GM15510 (cell line): ENCODE measurements around the gene LUC7L3.

ENCODE experiments used
- POLR2A ChIP-seq: IDR thresholded peaks from 3 replicates; pipeline ENCODE4 v1.6.1; 2011; ENCODE audit warnings: borderline replicate concordance; ENCODE audit not compliant: insufficient read length; ENCODE audit errors: extremely low read depth

Gene LUC7L3

GRCh38 chr17:50728112-50728429 lies 8.7 kb downstream of the LUC7L3 start:
- TF ChIP-seq POLR2A: no peak

- TF ChIP-seq POLR2A: no peak
Observed at GRCh38 chr17:50728881-50729765, 9.7 kb downstream of the LUC7L3 start.

DNA sequence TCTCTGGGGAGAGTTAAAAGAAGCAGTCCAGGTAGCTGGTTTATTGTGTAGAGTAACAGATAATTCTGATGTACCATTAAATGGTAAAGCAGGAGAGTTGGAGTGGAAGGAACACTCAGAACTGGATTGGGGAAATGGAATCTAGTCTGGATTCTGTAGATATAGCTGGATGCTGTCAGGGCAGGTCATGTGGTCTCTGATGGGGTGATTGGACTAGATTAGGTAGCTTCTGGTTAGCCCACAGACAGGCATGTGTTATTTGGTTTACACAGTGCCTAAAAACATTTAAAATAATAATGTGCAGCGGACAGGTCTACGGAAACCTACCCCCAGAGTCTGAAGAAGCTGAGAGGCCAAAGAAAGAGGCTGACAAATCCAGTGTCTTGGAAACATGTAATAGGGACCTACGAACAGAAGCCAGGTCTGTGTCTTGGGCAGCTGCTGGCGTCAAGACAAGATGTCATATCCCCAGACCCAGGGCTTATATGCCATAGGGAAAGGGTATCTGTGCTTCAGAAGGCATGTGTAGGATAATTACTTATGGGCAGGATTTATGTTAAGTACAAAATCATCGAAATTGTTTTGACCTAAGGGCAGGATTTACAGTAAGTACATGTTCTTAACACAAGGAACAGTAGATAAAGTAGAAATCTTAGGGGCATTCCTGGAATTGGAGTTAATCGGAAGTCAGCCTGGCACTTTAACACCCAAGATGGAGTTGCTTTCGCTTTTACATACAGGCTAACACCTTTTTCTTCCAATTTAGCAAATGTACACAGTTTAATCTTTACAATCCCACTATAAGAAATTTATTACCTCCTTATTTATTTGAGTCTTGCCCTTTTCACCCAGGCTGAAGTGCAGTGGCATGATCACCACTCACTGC lies 12.4 kb downstream of the LUC7L3 start:
- no peak for TF ChIP-seq POLR2A

DNA sequence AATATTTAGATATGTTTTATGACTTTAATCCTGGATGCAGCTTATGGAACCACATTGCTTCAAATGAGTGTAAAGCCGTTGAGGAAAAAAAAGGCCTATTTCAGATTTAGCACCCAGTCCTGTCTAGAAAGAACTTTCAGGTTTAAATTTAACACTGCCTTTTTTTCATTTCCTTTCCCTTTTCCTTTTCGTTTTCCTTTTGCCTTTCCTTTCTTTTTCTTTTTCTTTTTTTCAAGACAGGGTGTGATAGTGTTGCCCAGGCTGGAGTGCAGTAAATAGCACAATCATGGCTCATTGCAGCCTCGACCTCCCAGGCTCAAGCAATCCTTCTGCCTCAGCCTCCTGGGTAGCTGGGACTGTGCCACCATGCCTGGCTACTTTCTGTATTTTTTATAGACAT lies 15.9 kb downstream of the LUC7L3 start:
- TF ChIP-seq POLR2A: no peak

DNA sequence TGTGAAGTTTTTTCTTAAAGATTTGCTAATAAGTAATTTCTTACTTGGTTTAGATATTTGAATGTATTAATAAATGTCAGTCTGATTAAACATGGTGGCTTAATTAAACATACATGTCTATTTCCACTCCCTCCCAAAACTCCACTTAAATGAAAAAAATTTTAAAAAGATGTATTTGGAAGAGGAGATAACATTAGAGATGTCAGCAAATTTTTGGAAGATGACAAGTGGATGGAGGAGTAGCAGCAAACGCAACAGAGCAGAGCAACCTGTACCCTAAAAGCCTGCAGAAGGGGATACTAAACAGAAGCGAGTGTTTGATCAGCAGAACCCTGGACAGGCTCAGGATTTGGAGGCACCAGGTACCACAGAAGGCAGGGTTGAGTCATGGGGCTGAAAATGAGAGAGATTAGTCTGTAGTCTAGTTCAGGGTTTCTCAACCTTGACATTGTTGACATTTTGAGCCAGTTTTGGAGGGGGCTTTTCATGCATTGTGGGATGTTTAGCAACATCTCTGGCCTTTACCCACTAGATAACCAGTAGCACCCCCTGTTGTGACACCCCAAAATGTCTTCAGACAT lies 17.8 kb downstream of the LUC7L3 start:
- TF ChIP-seq POLR2A: no peak

- TF ChIP-seq POLR2A: no peak
Observed at GRCh38 chr17:50739098-50739497, 19.7 kb downstream of the LUC7L3 start.

DNA sequence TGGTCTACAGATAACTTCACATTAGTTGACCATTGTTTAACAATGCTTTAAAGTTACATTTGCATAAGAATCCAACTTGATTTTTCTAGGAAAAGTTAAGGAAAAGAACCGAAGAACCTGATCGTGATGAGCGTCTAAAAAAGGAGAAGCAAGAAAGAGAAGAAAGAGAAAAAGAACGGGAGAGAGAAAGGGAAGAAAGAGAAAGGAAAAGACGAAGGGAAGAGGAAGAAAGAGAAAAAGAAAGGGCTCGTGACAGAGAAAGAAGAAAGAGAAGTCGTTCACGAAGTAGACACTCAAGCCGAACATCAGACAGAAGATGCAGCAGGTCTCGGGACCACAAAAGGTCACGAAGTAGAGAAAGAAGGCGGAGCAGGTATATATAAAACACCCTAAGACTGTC lies 26.2 kb downstream of the LUC7L3 start:
- no peak for TF ChIP-seq POLR2A

DNA sequence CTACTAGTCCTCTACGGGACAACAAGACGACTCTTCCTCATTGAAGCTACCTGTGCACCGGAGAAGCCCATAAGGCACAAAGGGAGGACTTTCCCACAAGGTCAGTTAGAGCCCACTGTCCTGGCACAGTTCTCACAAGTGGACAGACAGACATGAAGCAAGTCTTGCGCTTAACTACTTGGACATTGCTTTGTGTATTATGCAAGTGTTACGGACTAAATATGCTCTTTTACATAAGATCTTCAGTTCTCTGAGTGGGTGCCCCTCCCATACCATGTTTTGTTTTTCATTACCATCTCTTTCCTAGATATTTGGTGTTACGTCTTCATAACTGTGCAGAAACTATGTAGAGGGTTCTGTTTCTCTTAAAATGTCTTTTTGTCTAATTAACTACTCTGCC lies 29.8 kb downstream of the LUC7L3 start:
- no peak for TF ChIP-seq POLR2A

DNA sequence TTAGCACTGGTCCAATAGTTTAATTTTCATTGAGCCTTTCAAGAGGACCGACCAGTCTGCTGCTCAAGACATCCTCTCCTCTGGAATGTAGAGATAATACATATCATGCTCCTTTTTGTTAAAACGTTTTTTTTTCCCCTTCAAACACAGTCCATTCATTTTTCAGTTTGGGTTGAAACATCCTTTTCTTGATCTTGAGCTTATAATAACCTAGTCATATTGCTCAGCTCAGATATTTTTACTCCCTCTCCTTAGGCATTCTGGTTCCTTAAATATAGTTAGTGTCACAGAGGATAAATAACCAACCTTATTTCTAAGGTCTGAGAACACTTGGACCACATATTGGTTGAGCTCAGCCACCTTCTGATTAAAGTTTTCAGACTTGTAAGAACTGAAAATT lies 35.1 kb downstream of the LUC7L3 start:
- no peak for TF ChIP-seq POLR2A

GRCh38 chr17:50758524-50758923 lies 39.1 kb downstream of the LUC7L3 start:
- TF ChIP-seq POLR2A: no peak

GRCh38 chr17:50758989-50759544 lies 39.7 kb downstream of the LUC7L3 start:
- TF ChIP-seq POLR2A: no peak

GRCh38 chr17:50762177-50762576 lies 42.8 kb downstream of the LUC7L3 start:
- no peak for TF ChIP-seq POLR2A

DNA sequence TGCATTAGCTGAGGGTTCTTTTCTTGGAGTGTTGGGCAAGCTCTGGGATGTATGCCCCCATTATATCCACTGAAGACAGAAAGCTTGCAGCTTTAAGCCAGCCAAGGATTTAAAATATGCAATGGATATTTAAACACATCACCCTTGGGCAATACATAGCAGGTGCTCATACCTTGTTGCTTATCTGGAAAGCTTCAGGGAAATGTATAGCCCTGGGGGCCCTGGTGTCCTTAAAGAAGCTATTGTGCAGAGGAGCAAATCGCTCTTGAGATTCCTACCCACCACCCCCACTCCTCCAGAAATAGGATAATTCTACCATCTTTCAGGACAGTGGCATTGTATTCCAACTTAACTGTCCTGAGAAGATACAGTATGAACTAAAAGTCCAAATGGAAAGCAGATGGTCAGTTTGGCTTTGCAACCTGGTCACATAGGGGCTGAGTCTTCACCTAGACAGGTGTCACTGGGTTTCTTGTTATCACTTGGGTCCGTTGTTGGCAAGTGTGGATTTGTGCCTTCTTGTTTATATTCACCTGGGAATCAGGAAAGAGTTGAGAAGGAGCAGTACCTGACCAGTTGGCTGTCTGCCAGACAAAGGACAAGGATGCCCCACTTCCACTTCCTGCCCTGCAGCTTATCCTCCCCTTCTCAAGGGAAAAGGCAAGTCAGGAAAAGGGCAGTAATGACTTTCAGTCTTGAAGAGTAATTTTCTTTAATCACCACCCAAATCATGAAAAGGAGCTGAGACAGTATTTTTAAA lies 44.5 kb downstream of the LUC7L3 start:
- no peak for TF ChIP-seq POLR2A

GRCh38 chr17:50764734-50765149 lies 45.3 kb downstream of the LUC7L3 start:
- no peak for TF ChIP-seq POLR2A
